ENCODE data around the gene CACNA1C. TPM values are rescaled to one million over a fixed set of nuclear protein-coding genes. Genes with fewer than 3 reads are reported as not detected.

The CACNA1C gene
- total RNA-seq, 1 donor from 2014 or later, result 0.02 TPM

- TF ChIP-seq, protein P1, sequence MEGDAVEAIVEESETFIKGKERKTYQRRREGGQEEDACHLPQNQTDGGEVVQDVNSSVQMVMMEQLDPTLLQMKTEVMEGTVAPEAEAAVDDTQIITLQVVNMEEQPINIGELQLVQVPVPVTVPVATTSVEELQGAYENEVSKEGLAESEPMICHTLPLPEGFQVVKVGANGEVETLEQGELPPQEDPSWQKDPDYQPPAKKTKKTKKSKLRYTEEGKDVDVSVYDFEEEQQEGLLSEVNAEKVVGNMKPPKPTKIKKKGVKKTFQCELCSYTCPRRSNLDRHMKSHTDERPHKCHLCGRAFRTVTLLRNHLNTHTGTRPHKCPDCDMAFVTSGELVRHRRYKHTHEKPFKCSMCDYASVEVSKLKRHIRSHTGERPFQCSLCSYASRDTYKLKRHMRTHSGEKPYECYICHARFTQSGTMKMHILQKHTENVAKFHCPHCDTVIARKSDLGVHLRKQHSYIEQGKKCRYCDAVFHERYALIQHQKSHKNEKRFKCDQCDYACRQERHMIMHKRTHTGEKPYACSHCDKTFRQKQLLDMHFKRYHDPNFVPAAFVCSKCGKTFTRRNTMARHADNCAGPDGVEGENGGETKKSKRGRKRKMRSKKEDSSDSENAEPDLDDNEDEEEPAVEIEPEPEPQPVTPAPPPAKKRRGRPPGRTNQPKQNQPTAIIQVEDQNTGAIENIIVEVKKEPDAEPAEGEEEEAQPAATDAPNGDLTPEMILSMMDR (IDR thresholded peaks at IDR 0.05), result no peak
- Mint-ChIP-seq H3K36me3 (ENCODE audit: low read depth) (no peaks in the 10 kb centered on the region), H3K4me1 (no peaks in the 10 kb centered on the region), H3K4me3 (no peak overlapping the region), H3K27me3 (peaks cover 2% of the 10 kb centered on the region), H3K27ac (no peak overlapping the region), H3K9me3 (no peaks in the 10 kb centered on the region)
- intact Hi-C loops (cut with micrococcal nuclease), result no loop called here
- no peak for ATAC-seq (ENCODE audit: low read depth)
- CTCF ChIA-PET, result no interaction called here
- DNase-seq, result no peak
- POLR2A ChIA-PET, result no interaction called here
Observed at GRCh38 chr12:2221030-2221621, 168.3 kb downstream of the CACNA1C start.

DNA sequence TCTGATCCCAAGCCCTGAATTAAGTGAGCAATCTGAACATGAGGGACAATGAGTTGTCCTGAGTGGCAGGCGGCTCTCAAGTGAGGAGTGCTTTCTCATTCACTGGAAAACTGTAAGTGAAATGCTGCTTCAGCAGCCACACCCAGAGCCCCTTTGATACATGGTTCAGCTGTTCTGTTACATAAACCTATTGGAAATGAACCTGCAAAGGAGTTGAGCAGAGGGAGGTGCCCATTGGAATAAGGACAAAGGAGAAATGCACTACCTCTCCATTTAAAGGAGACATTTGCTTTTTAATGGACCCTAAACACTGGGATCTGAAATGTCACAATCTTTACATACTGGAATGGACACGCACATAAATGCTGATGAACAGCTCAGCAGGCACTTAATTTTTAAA lies 169.9 kb downstream of the CACNA1C start:
- no peaks in the 10 kb centered on the region for H3K36me3 Mint-ChIP-seq (ENCODE audit: low read depth)
- CTCF ChIA-PET, result no interaction called here
- H3K4me3 Mint-ChIP-seq, result no peak overlapping the region
- intact Hi-C loops (cut with micrococcal nuclease), result no loop called here
- no peak overlapping the region for H3K27ac Mint-ChIP-seq
- POLR2A ChIA-PET, result no interaction called here
- TF ChIP-seq, protein P1 (IDR thresholded peaks at IDR 0.05), result no peak
- ATAC-seq (ENCODE audit: low read depth), result no peak
- H3K9me3 Mint-ChIP-seq, result no peaks in the 10 kb centered on the region
- H3K4me1 Mint-ChIP-seq, result no peaks in the 10 kb centered on the region
- no peak for DNase-seq
- peaks cover 2% of the 10 kb centered on the region for H3K27me3 Mint-ChIP-seq

GRCh38 chr12:2224961-2225360 lies 172.2 kb downstream of the CACNA1C start:
- ATAC-seq (ENCODE audit: low read depth), result no peak
- ChIA-PET POLR2A (no interaction called here), CTCF (no interaction called here)
- no peak for DNase-seq
- H3K9me3 Mint-ChIP-seq, result no peaks in the 10 kb centered on the region
- intact Hi-C loops (cut with micrococcal nuclease), result no loop called here
- peaks cover 7% of the 10 kb centered on the region for H3K27me3 Mint-ChIP-seq
- H3K36me3 Mint-ChIP-seq (ENCODE audit: low read depth), result no peaks in the 10 kb centered on the region
- H3K27ac Mint-ChIP-seq, result no peak overlapping the region
- no peaks in the 10 kb centered on the region for H3K4me1 Mint-ChIP-seq
- no peak overlapping the region for H3K4me3 Mint-ChIP-seq
- TF ChIP-seq, protein P1 (IDR thresholded peaks at IDR 0.05), result no peak

DNA sequence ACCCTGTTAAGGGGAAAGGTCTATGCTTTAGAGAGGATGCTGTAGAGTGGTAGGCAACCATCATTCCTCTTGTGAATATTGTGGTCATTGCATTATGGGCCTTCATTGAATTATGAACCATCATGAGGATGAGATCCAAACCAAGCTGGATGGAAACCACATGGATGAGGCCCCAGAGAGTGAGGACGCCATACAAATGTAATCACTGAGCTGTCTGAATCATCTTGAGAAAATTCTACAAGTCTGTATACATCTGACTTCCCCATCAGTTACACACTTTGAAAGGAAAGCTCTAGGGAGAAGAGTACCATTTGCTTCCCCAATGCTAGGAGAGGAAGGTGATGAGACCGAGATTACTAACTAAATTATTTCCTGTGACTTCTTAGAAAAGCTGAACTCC lies 172.9 kb downstream of the CACNA1C start:
- Mint-ChIP-seq H3K4me3 (no peak overlapping the region), H3K27me3 (peaks cover 7% of the 10 kb centered on the region), H3K9me3 (no peaks in the 10 kb centered on the region), H3K27ac (no peak overlapping the region), H3K36me3 (ENCODE audit: low read depth) (no peaks in the 10 kb centered on the region), H3K4me1 (no peaks in the 10 kb centered on the region)
- ChIA-PET CTCF (no interaction called here), POLR2A (no interaction called here)
- TF ChIP-seq, protein P1 (IDR thresholded peaks at IDR 0.05), result no peak
- ATAC-seq (ENCODE audit: low read depth) (no peak), DNase-seq (no peak)
- intact Hi-C loops (cut with micrococcal nuclease), result no loop called here

- no peak for DNase-seq
- POLR2A ChIA-PET, result no interaction called here
- peaks cover 5% of the 10 kb centered on the region for H3K27me3 Mint-ChIP-seq
- no peak overlapping the region for H3K4me3 Mint-ChIP-seq
- TF ChIP-seq, protein P1 (IDR thresholded peaks at IDR 0.05), result no peak
- no peak for ATAC-seq (ENCODE audit: low read depth)
- no peaks in the 10 kb centered on the region for H3K36me3 Mint-ChIP-seq (ENCODE audit: low read depth)
- CTCF ChIA-PET, result no interaction called here
- no peak overlapping the region for H3K27ac Mint-ChIP-seq
- H3K9me3 Mint-ChIP-seq, result no peaks in the 10 kb centered on the region
- intact Hi-C loops (cut with micrococcal nuclease), result no loop called here
- H3K4me1 Mint-ChIP-seq, result no peaks in the 10 kb centered on the region
Observed at GRCh38 chr12:2226641-2227040, 173.9 kb downstream of the CACNA1C start.

All from activated B cell treated with CpG ODN at 0.5 μM for 24 hours (primary cell).